Aorta (tissue), 5 donors: ENCODE results near the gene TINCR. TPM values are rescaled to one million over a fixed set of nuclear protein-coding genes. Genes with fewer than 3 reads are reported as not detected.
"Not testable (repeated sequence)": the region's sequence is repeated elsewhere in the genome, so short reads cannot be mapped to it uniquely, and the experiment has no call there.

Source experiments
- ATAC-seq: fragments of 200-7000 bp; cut with Tn5 transposase; one replicate; pipeline ENCODE4 v1.9.1; 2022; ENCODE audit warnings: moderate library complexity; ENCODE audit not compliant: low FRiP score
- DNase-seq, 2 donors: peaks; one replicate each; pipeline ENCODE4 v3.0.0-alpha.2; 2020
- H3K27ac ChIP-seq, 2 donors: one replicate each; pipeline ENCODE4 v1.5.1; 2013; ENCODE audit warnings: low read length in 2 of 2, mild to moderate bottlenecking in 2 of 2, moderate library complexity in 2 of 2, control low read depth in 1 of 2, inconsistent platforms in 1 of 2, low read depth in 1 of 2
- H3K27me3 ChIP-seq, 2 donors: one replicate each; pipeline ENCODE4 v1.6.1; 2013; ENCODE audit warnings: control low read depth in 1 of 2, low read length in 1 of 2, mild to moderate bottlenecking in 1 of 2, moderate library complexity in 1 of 2; ENCODE audit not compliant: insufficient read depth in 2 of 2, control insufficient read depth in 1 of 2
- H3K36me3 ChIP-seq, 2 donors: one replicate each; pipeline ENCODE4 v1.6.1; 2013; ENCODE audit warnings: control low read depth in 1 of 2, low read length in 1 of 2, mild to moderate bottlenecking in 1 of 2; ENCODE audit not compliant: insufficient read depth in 2 of 2, control insufficient read depth in 1 of 2
- H3K4me1 ChIP-seq, 2 donors: one replicate each; pipeline ENCODE4 v1.6.1; 2013; ENCODE audit warnings: low read length in 2 of 2, control low read depth in 1 of 2, mild to moderate bottlenecking in 1 of 2, moderate library complexity in 1 of 2; ENCODE audit not compliant: insufficient read depth in 2 of 2, control insufficient read depth in 1 of 2
- H3K4me3 ChIP-seq, 2 donors: one replicate each; pipeline ENCODE4 v1.5.1; 2013; ENCODE audit warnings: low read length in 2 of 2, control low read depth in 1 of 2, mild to moderate bottlenecking in 1 of 2
- H3K9me3 ChIP-seq: one replicate; pipeline ENCODE4 v1.6.1; 2013; ENCODE audit warnings: mild to moderate bottlenecking, low read length; ENCODE audit not compliant: control insufficient read depth
- WGBS, 2 donors: extraction: QIAGEN DNeasy Blood & Tissue Kit; methylation state at CpG; one replicate each; pipeline ENCODE4 v1.1.7; 2013; 5-methylcytosine and 5-hydroxymethylcytosine counted together
- intact Hi-C, 2 donors: fragments of 100-400 bp; cut with DNase I; formaldehyde crosslinking; loops; one replicate each; pipeline versions ENCODE4 v1.14.2 to v1.15.0; 2022
- long read RNA-seq, 2 donors: library from polyadenylated mRNA; unstranded; transcript quantifications; one replicate each; pipeline ENCODE4 v2.0.0, GENCODE V29; 2020 to 2021
- polyA plus RNA-seq, 2 donors: library from polyadenylated mRNA; stranded (reverse); fragments of 200-250 nt; gene quantifications; one replicate each; pipeline ENCODE4 v1.2.3, GENCODE V29; 2013
- total RNA-seq, 2 donors: library from RNA; stranded (reverse); fragmentation: NEBNext Ultra II Directional; extraction: Animal tissue kit (Norgen Biotek cat#: 25700); gene quantifications; one replicate each; pipeline ENCODE4 v1.2.1, GENCODE V29; 2021
- donor health status: healthy with polysubstance abuse.
- donor health status: Bipolar disorder and iron deficiency.
- donor health status: DM: no; HTN: no; CAD: no.
- donor health status: DM: no; HTN: no; CAD: no.
- donor health status: DM: yes; HTN: yes; CAD: no.

Gene TINCR
- total RNA-seq (1 to 10 TPM in 1 of 2 donors, under 1 TPM in 1; 0.96 to 1.1 TPM), polyA plus RNA-seq (1 to 10 TPM in 1 of 2 donors, under 1 TPM in 1; 0.50 to 1.1 TPM)
- long read RNA-seq, donor 1 = 0 reads
- long read RNA-seq, donor 2 = 0 reads

GRCh38 chr19:5567360-5567969 lies at the start of gene TINCR:
TSS of gene TINCR (minus strand) at chr19:5567953.
- Histone ChIP-seq H3K27ac (no peak within 1 kb of the TSS), H3K27me3 (no peaks in the 10 kb centered on the region), H3K36me3 (no peaks in the 10 kb centered on the region), H3K9me3 (peaks cover 3% of the 10 kb centered on the region), H3K4me1 (no peaks in the 10 kb centered on the region), H3K4me3 (no peak within 1 kb of the TSS)
- intact Hi-C loops = no loop called here
- 8 to 13% methylated on average over 27 to 63 of the region's 63 CpGs for WGBS, 2 donors
- ATAC-seq (no peak), DNase-seq (no peak)

- WGBS, 2 donors = 78 to 89% methylated on average over 1 of the region's 1 CpG
- intact Hi-C loops = no loop called here
- H3K4me1 ChIP-seq = no peaks in the 10 kb centered on the region
- peaks cover 8 to 12% of the 10 kb centered on the region in 2 donors for H3K36me3 ChIP-seq
- no peak overlapping the region for H3K4me3 ChIP-seq
- H3K27me3 ChIP-seq = no peaks in the 10 kb centered on the region
- ATAC-seq (no peak), DNase-seq (no peak)
- no peaks in the 10 kb centered on the region for H3K9me3 ChIP-seq
- no peak overlapping the region for H3K27ac ChIP-seq
These were observed 49.3 kb upstream of the TINCR start for GRCh38 chr19:5617080-5617479.

- Histone ChIP-seq H3K36me3 (peaks cover 8 to 12% of the 10 kb centered on the region in 2 donors), H3K9me3 (no peaks in the 10 kb centered on the region), H3K27me3 (no peaks in the 10 kb centered on the region), H3K4me1 (no peaks in the 10 kb centered on the region), H3K4me3 (no peak overlapping the region), H3K27ac (no peak overlapping the region)
- WGBS, 2 donors = 87 to 88% methylated on average over 17 of the region's 17 CpGs
- DNase-seq (no peak), ATAC-seq (no peak)
- intact Hi-C loops = no loop called here
These were observed 48.1 kb upstream of the TINCR start for GRCh38 chr19:5615756-5616327.

GRCh38 chr19:5612891-5613865 lies 45.4 kb upstream of the TINCR start:
- peaks cover 8 to 12% of the 10 kb centered on the region in 2 donors for H3K36me3 ChIP-seq
- ATAC-seq (no peak), DNase-seq (peak in 1 of 2 donors; percentile 21)
- H3K9me3 ChIP-seq = no peaks in the 10 kb centered on the region
- no peak overlapping the region for H3K27ac ChIP-seq
- no peaks in the 10 kb centered on the region for H3K4me1 ChIP-seq
- WGBS, 2 donors = 88 to 90% methylated on average over 15 of the region's 15 CpGs
- intact Hi-C loops = no loop called here
- H3K27me3 ChIP-seq = no peaks in the 10 kb centered on the region
- no peak overlapping the region for H3K4me3 ChIP-seq

- no peaks in the 10 kb centered on the region for H3K9me3 ChIP-seq
- intact Hi-C loops = no loop called here
- peak; percentile 26 to 57 for DNase-seq
- H3K36me3 ChIP-seq = peaks cover 5 to 10% of the 10 kb centered on the region in 2 donors
- H3K4me1 ChIP-seq = no peaks in the 10 kb centered on the region
- no peak overlapping the region for H3K4me3 ChIP-seq
- WGBS, 2 donors = 94 to 95% methylated on average over 16 of the region's 16 CpGs
- no peaks in the 10 kb centered on the region for H3K27me3 ChIP-seq
- no peak overlapping the region for H3K27ac ChIP-seq
- no peak for ATAC-seq
These were observed 42.2 kb upstream of the TINCR start for GRCh38 chr19:5609881-5610448.

- H3K4me1 ChIP-seq, intact Hi-C loops, H3K9me3 ChIP-seq, H3K27ac ChIP-seq, H3K36me3 ChIP-seq, H3K27me3 ChIP-seq, ATAC-seq, H3K4me3 ChIP-seq: not testable (repeated sequence)
- WGBS, 2 donors = 95 to 96% methylated on average over 9 of the region's 9 CpGs
- DNase-seq = peak in 1 of 2 donors; percentile 44
These were observed 41.0 kb upstream of the TINCR start for GRCh38 chr19:5608766-5609165.

GRCh38 chr19:5608291-5608690 lies 40.5 kb upstream of the TINCR start:
- intact Hi-C loops = no loop called here
- H3K36me3 ChIP-seq = peaks cover 7 to 9% of the 10 kb centered on the region in 2 donors
- H3K27ac ChIP-seq = no peak overlapping the region
- H3K4me1 ChIP-seq = no peaks in the 10 kb centered on the region
- DNase-seq (no peak), ATAC-seq (no peak)
- 93% methylated on average over 10 of the region's 10 CpGs for WGBS, 2 donors
- no peaks in the 10 kb centered on the region for H3K9me3 ChIP-seq
- H3K4me3 ChIP-seq = no peak overlapping the region
- no peaks in the 10 kb centered on the region for H3K27me3 ChIP-seq
